Measurements from ENCODE around the gene TIRAP.

GRCh38 chr11:126311401-126312291 is 28.8 kb downstream of the TIRAP start:
- TF ChIP-seq CTCF (conservative IDR thresholded peaks at IDR 0.05) (no peak), ZFX (IDR thresholded peaks at IDR 0.05) (no peak)
